ENCODE measurements around the gene CHRM2. TPM values are rescaled to one million over a fixed set of nuclear protein-coding genes. Genes with fewer than 3 reads are reported as not detected.

The CHRM2 gene
- total and polyA plus RNA-seq, 2 of the 8 experiments (the other 6 are each of a cell fraction or from before 2014, with no cell fraction given): 0.17 to 0.32 TPM

- no peaks in the 10 kb centered on the region for H3K23me2 ChIP-seq (ENCODE audit: low read depth, low read length)
- no peak overlapping the region for H3K4ac ChIP-seq (replicated peaks; ENCODE audit: insufficient read length, low read depth, low read length)
- H3K4me1 ChIP-seq (replicated peaks in 1 of 4; ENCODE audit: control insufficient read depth in 3 of 4, insufficient read depth in 4 of 4, low read length in 3 of 4): no peaks in the 10 kb centered on the region
- H3K36me3 ChIP-seq (ENCODE audit: control insufficient read depth in 2 of 4, insufficient read depth in 4 of 4, low read length in 3 of 4): no peaks in the 10 kb centered on the region
- no peak overlapping the region for H4K8ac ChIP-seq (ENCODE audit: extremely low read depth, insufficient read depth, low read length)
- no peaks in the 10 kb centered on the region for H3K79me1 ChIP-seq (ENCODE audit: low read depth, low read length)
- ChIA-PET CTCF (ENCODE audit: partially characterized antibody) (interaction anchor here (1.0 kb wide), 1 partner anchor 34 kb away, joined by 3 read pairs; no protein-coding TSS in a partner anchor), POLR2A (ENCODE audit: partially characterized antibody) (no interaction called here)
- no peak overlapping the region for H3K23ac ChIP-seq (ENCODE audit: insufficient read length)
- FAIRE-seq: no peak
- no peak overlapping the region for H4K5ac ChIP-seq (ENCODE audit: insufficient read length, low read depth, low read length)
- no peak overlapping the region for H4K91ac ChIP-seq (replicated peaks; ENCODE audit: insufficient read length, low read length)
- H2BK20ac ChIP-seq (ENCODE audit: low read length): no peak overlapping the region
- no peak overlapping the region for H3K4me3 ChIP-seq (ENCODE audit: extremely low read depth in 1 of 4, insufficient read depth in 2 of 4, low read depth in 3 of 4, low read length in 4 of 4)
- H3K27me3 ChIP-seq (replicated peaks in 1 of 4; ENCODE audit: control insufficient read depth in 3 of 4, extremely low read depth in 1 of 4, insufficient read depth in 3 of 4, low read length in 3 of 4): no peaks in the 10 kb centered on the region
- H2BK5ac ChIP-seq (ENCODE audit: low read depth, low read length): no peak overlapping the region
- H3K79me2 ChIP-seq (ENCODE audit: control insufficient read depth in 1 of 2, insufficient read depth in 2 of 2, low read length in 2 of 2): no peaks in the 10 kb centered on the region
- H3K56ac ChIP-seq (replicated peaks; ENCODE audit: insufficient read length, low read depth, low read length): no peak overlapping the region
- no peak overlapping the region for H3K27ac ChIP-seq (ENCODE audit: low read depth, low read length)
- no peak overlapping the region for H3K9ac ChIP-seq (replicated peaks in 1 of 4; ENCODE audit: extremely low read depth in 1 of 4, low read depth in 3 of 4, low read length in 3 of 4)
- H3K18ac ChIP-seq (ENCODE audit: extremely low read depth, low read length): no peak overlapping the region
- no peak for DNase-seq (ENCODE audit: low read depth in 1 of 2, low spot score in 2 of 2)
- no peak overlapping the region for H3K4me2 ChIP-seq (ENCODE audit: insufficient read depth in 1 of 2, low read depth in 2 of 2, low read length in 2 of 2)
- H2BK15ac ChIP-seq (ENCODE audit: low read length): no peak overlapping the region
- 89% methylated on average over 1 of the region's 1 CpG; no CpG with 5 or more reads in 1 of the 2 experiments for WGBS, 2 experiments (ENCODE audit: extremely low coverage in 1 of 2, insufficient coverage in 1 of 2, insufficient read length in 1 of 2, insufficient replicate concordance in 2 of 2, low coverage in 1 of 2, low lambda C conversion rate in 2 of 2, missing lambda C conversion rate in 1 of 2)
- H3K14ac ChIP-seq (ENCODE audit: insufficient read length): no peak overlapping the region
- no peaks in the 10 kb centered on the region for H4K20me1 ChIP-seq (replicated peaks in 1 of 2; ENCODE audit: control insufficient read depth in 1 of 2, insufficient read depth in 2 of 2, low read length in 2 of 2)
- no peaks in the 10 kb centered on the region; a peak in 1 of 4 replicates for H3K9me3 ChIP-seq (ENCODE audit: insufficient read depth in 2 of 2, low read depth in 1 of 2, low read length in 1 of 2)
- H2BK120ac ChIP-seq (replicated peaks; ENCODE audit: low read depth, low read length): no peak overlapping the region
- H2AK5ac ChIP-seq (ENCODE audit: low read depth, low read length): no peak overlapping the region
- no peak overlapping the region for H2BK12ac ChIP-seq (ENCODE audit: low read depth, low read length)
- H2AFZ ChIP-seq (ENCODE audit: low read length): no peak overlapping the region
- TF ChIP-seq YY1 (IDR thresholded peaks at IDR 0.05; ENCODE audit: low read depth, low read length) (no peak), FOSL1 (IDR thresholded peaks at IDR 0.05; ENCODE audit: insufficient read depth, low read depth, low read length) (no peak), RNF2 (IDR thresholded peaks at IDR 0.05; ENCODE audit: borderline replicate concordance, low read depth, low read length, missing control alignments, poor library complexity, severe bottlenecking) (no peak), PHF8 (conservative IDR thresholded peaks at IDR 0.05; ENCODE audit: low read depth, low read length) (no peak), JUN (IDR thresholded peaks at IDR 0.05; ENCODE audit: low read depth, low read length) (no peak), SP2 (IDR thresholded peaks at IDR 0.05; ENCODE audit: low read length) (no peak), GABPA (IDR thresholded peaks at IDR 0.05; ENCODE audit: borderline replicate concordance, insufficient read depth, low read length) (no peak), SP4 (IDR thresholded peaks at IDR 0.05; ENCODE audit: low read length) (no peak), HDAC6 (IDR thresholded peaks at IDR 0.05; ENCODE audit: low read depth, low read length) (no peak), HDAC2 (IDR thresholded peaks at IDR 0.05; ENCODE audit: borderline replicate concordance in 1 of 2, low read depth in 2 of 2, low read length in 2 of 2) (no peak), ZNF274 (IDR thresholded peaks at IDR 0.05; ENCODE audit: borderline replicate concordance, extremely low read depth, low read length) (no peak), CHD1 (IDR thresholded peaks at IDR 0.05; ENCODE audit: low read depth, low read length) (no peak), RFX5 (IDR thresholded peaks at IDR 0.05; ENCODE audit: borderline replicate concordance, low read depth, low read length) (no peak), SUZ12 (IDR thresholded peaks at IDR 0.05; ENCODE audit: low read length) (no peak), SIRT6 (IDR thresholded peaks at IDR 0.05; ENCODE audit: low read length) (no peak)
Measured at GRCh38 chr7:136910771-136911170, 42.3 kb downstream of the CHRM2 start.

All from H1 (cell line).